Inflammatory macrophage treated with lipopolysaccharide for 1 hour (primary cell): ENCODE measurements around the gene TMA7B.
A peak's percentile ranks its signal among the peaks of the same experiment; 100 is the strongest.

ENCODE experiments used
- DNase-seq, 2 donors: peaks; one replicate each; pipeline ENCODE4 v3.0.0-alpha.2; 2020 to 2022

The TMA7B gene

GRCh38 chr22:40004836-40005235 is 44.6 kb downstream of the TMA7B start:
- no peak for DNase-seq

GRCh38 chr22:40006641-40007040 is 46.4 kb downstream of the TMA7B start:
- DNase-seq: no peak

GRCh38 chr22:40007853-40008710 is 47.9 kb downstream of the TMA7B start:
- DNase-seq: peak; percentile 56 to 77

- DNase-seq: no peak
Observed at GRCh38 chr22:40008726-40009291, 48.6 kb downstream of the TMA7B start.

- DNase-seq: no peak
Observed at GRCh38 chr22:40009292-40009774, 49.1 kb downstream of the TMA7B start.

- peak in 1 of 2 donors; percentile 12 for DNase-seq
Observed at GRCh38 chr22:40009951-40010671, 49.9 kb downstream of the TMA7B start.

- no peak for DNase-seq
Observed at GRCh38 chr22:40010746-40011145, 50.5 kb downstream of the TMA7B start.
